Mononuclear cell (primary cell): ENCODE measurements around the gene EIF2S1. TPM values are rescaled to one million over a fixed set of nuclear protein-coding genes. Genes with fewer than 3 reads are reported as not detected.

ENCODE experiments used
- H3K27me3 ChIP-seq: 2 replicates; pipeline ENCODE4 v1.6.0; 2011; ENCODE audit warnings: low read length, control low read depth; ENCODE audit not compliant: insufficient read depth
- H3K4me1 ChIP-seq: 2 replicates; pipeline ENCODE4 v1.5.1; 2011; ENCODE audit warnings: mild to moderate bottlenecking, low read length, control low read depth; ENCODE audit not compliant: insufficient read depth
- H3K4me3 ChIP-seq: 2 replicates; pipeline ENCODE4 v1.5.1; 2011; ENCODE audit warnings: mild to moderate bottlenecking, low read length, moderate library complexity
- H3K9me3 ChIP-seq: 2 replicates; pipeline ENCODE4 v1.5.1; 2011; ENCODE audit warnings: low read depth, mild to moderate bottlenecking, control low read depth, low read length
- total RNA-seq: library from RNA; depleted of rRNA; stranded (reverse); fragments of >200 nt; gene quantifications from one replicate; pipeline ENCODE4 v1.2.3, GENCODE V29; 2012

The EIF2S1 gene
- total RNA-seq, 1 donor: 31.6 TPM

DNA sequence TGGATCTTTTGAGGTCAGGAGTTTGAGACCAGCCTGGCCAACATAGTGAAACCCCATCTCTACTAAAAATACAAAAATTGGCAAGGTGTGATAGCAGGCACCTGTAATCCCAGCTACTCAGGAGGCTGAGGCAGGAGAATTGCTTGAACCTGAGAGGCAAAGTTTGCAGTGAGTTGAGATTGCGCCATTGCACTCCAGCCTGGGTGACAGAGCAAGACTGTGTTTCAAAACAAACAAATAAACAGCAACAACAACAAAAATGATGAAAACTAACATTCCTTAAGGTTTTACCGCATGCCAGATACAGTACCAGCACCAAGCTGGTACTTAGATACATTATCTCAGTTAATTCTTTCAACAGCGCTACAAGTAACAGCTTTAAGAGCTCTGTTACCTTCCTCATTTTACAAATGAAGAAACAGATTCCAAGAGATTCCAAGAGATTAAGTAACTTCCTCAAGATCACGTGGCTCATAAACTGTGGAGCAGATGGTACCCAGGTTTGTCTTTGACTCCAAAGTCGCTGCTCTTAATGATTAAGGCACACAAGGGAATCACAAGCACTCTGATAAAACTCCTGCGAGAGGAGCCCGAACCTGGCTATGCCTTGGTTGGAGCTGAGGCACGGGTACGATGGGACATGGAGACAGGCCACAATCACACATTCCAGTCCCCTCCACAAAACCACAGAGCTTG is 69.5 kb downstream of the EIF2S1 start:
- Histone ChIP-seq H3K9me3 (no peaks in the 10 kb centered on the region), H3K27me3 (peaks cover 2% of the 10 kb centered on the region), H3K4me1 (no peaks in the 10 kb centered on the region), H3K4me3 (no peak overlapping the region)

DNA sequence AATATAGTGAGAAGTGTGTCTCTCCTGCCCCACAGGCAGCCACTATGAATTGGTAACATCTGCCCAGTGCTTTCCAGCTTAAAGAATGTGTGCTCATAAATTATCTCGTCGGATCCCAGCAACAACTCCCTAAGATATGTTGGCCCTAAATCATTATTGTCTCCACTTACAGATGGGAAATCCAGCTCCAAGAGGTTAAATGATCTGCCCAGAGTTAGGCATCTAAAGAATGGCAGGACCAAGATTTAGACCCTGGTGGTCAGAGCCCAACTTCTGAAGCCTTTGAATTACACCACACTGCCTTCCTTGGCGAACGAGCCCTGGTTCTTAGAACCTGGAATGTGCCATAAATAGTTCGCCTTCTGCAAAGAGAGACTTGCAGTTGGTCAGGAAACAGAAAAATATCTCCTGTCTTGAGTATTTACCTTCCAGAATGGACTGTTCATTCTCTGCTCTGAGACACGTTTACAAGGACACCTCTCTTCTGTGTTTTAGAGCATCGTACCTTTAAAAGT is 72.0 kb downstream of the EIF2S1 start:
- Histone ChIP-seq H3K4me3 (no peak overlapping the region), H3K9me3 (no peaks in the 10 kb centered on the region), H3K27me3 (no peaks in the 10 kb centered on the region), H3K4me1 (no peaks in the 10 kb centered on the region)

DNA sequence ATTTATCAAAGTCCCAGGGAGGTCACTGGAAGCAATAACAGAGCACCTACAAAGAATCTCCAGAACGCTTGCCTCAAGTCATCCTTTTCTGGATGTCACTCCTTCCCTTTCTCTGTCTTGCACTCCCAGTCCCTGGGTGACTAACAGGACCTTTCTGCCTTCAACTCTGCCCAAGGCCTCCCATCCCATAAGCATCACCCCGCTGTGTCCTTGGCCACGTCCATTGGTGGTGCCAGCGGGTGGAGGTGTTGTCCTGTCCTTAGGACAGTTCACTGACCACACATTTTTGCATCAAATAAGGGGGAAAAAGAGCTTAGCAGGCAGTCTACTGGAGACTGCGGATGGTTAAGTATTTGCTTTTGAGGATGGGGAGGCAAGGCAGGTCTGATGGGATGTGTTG is 75.5 kb downstream of the EIF2S1 start:
- H3K4me3 ChIP-seq: no peak overlapping the region
- no peaks in the 10 kb centered on the region for H3K27me3 ChIP-seq
- no peaks in the 10 kb centered on the region for H3K4me1 ChIP-seq
- no peaks in the 10 kb centered on the region for H3K9me3 ChIP-seq

Other genes with a start within 250 kb of the EIF2S1 start
- gene GARIN2, start 170.9 kb upstream of the EIF2S1 start, total RNA-seq: not detected
- 14.4 TPM for gene PALS1, start 118.9 kb upstream of the EIF2S1 start, total RNA-seq
- 45.8 TPM for gene ATP6V1D, start 524 bp upstream of the EIF2S1 start, total RNA-seq
- 3.9 TPM for gene PLEK2, start 51.8 kb downstream of the EIF2S1 start, total RNA-seq
- gene TMEM229B, start 128.4 kb downstream of the EIF2S1 start, total RNA-seq: 8.2 TPM
- gene PLEKHH1, start 173.0 kb downstream of the EIF2S1 start, total RNA-seq: not detected
- 39.4 TPM for gene PIGH, start 239.9 kb downstream of the EIF2S1 start, total RNA-seq